Ecto neural progenitor cell (in vitro differentiated cells): ENCODE results near the gene MISP3.

Experiments
- DNase-seq: peaks from one replicate; pipeline ENCODE4 v3.0.0-alpha.2; 2018; ENCODE audit warnings: low spot score

The MISP3 gene

DNA sequence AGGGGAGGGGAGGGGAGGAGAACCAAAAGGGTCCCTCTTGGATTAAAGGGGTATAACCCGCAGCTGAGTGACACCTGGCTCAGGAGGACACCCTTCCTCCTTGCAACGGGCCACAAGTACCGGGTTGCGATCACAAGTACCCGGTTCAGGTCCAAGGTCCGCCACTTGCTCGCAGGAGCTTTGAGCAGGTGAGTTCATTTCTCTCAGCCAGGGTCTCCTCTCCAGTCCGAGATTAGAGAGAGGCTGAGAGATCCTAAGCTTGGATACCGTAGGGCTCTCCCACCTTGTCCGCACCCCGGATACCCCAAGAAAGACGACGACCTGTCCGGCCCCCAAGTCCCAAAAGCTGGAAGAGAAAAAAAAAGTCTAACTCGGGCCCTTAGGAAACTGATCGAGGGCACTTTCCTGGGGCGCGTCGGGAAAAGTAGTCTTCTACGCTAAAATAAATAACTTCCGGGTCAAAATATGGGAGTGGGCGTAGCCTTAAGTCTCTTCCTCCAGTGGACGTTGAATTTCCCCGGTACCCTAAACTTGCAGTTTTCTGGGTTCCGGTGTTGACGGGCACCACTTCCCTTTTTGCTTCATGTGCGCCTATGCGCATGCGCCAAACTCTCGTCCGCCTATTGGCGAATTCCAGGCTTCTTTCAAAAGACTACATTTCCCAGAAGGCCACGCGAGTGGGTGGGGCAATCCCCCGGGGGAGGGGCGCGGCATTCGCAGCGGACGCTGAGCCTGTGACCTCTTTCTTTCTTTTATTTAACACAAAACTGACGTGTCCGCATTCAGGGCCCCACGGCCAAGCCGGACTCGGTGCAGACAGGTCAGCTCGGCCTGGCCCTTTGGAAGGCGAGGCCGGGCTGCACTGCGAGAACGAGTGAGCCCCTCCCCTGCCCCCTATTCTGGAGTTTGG lies 8.6 kb downstream of the MISP3 start:
- peak; percentile 98 for DNase-seq

DNA sequence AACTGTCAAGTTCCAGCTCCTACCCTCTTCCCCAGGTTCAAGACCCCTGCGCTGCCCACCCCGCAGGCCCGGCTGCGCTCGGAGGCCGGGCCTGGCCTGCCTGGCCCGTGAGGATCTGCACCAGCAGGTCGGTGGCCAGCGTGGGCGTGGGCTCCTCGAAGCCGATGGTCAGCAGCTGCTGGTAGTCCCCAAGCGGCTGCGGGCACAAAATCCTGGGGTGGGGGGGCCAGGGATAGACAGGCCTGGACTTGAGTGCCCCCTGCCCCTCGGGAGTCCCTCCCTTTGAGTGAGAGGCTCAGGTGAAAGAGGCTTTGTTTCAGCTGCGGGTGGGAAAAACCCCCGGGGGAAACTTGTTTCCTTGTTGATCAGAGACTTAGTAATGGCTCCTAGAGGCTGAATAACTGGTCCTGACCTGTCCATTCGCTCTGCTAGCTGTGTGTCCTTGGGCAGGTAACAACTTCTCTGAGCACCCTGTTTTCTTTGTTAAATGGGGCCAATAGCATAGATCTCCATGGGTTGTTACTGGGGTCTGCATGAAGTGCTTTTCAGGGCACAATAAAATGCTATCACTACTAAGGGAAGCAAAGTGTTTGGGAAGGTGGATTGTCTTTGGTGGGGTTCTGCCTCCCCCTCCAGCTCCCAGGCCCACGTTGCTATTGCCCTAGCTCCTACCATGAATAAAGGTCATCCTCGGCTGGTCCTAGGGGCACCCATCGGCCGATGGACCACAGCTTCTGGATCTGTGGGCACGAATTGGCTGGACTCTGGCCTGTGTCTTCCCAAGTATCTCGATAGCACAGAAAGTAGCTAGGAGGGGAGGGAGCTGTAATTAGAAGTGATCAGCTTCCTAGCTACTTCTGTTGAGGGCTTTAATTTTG lies 9.4 kb downstream of the MISP3 start:
- no peak for DNase-seq

DNA sequence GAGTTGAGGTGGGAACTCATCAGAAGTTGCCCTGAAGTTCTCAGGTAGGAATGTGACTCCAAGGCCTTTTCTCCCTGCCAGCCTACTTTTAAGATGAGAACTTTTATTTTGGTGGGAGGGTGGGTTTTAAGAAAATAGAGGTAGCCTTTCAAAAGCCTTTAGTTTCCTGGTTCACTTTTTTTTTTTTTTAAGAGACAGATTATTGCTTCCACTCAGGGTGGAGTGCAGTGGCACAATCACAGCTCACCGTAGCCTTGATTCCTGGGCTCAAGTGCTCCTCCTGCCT lies 10.0 kb downstream of the MISP3 start:
- no peak for DNase-seq

DNA sequence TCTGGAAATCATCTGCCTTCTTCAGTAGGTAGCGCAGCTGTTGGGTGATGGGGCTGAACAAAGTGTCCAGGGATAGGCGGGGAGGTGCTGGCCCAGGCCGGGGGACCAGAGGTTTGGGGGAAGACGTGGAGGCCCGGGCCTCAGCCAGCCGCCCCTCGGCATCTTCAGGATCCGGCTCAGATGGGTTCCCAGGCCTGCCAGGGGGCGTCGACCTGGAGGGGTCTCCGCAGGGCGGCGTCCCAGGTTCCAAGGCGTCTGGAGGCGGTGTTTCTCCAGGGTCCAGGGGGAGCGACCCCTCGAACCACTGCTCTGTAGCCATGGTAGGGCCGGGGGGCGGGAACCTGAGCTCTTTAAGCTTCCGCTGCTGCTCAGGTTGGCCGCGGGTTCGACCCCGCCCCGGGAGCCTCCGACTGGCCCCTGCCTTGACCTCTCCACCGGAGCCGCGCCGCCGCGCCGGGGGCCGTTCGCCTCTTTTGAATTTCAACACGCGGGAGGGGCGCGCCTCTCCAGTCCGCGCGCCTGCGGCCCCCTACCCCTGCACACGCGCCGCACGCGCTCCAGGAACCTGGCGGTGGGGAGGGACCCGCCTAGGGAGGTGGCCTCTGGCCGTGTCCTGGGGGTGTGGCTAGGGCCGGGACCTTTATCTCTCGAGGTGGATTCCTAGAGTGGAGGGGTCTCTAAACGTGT lies 12.9 kb downstream of the MISP3 start, which contains the start of gene C19orf67:
Gene C19orf67, minus strand, starts transcription at position 475 of the 687 bp plus-strand sequence. Its CDS starts 156 bp downstream, at position 319.
- peak; percentile 68 for DNase-seq

DNA sequence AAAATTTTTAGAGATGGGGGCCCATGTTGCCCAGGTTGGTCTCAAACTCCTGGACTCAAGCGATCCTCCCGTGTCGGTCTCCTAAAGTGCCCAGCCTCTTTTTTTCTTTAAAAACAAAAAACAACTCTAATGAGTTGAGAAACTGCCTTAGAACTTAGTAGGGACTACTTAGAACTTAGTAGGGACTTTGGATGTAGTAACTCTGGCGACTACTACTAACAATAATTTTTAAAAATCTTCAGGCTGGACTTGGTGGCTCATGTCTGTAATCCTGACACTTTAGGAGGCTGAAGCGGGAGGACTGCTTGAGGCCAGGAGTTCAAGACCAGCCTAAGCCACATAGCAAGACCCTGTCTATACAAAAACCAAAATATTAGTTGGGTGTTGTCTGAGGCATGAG lies 13.5 kb downstream of the MISP3 start:
- DNase-seq, result no peak

DNA sequence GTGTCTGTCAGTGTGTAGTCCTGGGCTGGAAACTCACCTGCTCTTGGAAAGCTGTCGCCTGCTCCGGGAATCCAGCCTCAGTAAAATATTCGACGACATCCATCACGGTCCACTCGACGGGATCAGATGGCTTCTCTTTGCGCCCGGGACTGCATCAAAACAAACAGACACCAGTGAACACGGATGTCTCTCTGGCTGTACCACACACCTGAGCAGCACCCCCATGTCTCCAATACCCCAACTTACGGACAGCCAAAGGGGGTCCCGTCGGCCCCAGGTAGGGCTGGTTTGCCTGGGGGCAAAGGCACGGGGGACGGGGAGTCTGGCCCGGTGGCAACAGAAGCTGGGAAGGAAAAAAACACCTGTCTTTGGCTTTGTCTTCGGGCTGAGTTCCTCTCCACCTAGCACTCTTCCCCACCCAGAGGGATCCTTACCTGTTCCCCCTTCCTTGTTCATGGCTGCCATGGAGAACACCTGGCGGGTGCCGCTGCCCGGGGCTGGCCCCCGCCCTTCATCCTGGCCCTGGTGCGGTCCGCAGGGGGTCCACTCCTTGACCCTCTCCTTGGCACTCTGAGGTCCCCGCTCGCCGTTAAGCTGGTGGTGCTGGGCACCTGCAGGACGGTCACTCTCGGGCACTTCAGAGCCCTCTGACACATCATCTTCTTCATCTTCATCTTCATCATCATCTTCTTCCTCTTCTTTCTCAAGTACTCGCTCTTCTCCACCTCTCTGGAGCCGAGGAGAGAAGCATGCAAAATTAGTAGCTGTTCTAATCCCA lies 16.2 kb downstream of the MISP3 start:
- no peak for DNase-seq

DNA sequence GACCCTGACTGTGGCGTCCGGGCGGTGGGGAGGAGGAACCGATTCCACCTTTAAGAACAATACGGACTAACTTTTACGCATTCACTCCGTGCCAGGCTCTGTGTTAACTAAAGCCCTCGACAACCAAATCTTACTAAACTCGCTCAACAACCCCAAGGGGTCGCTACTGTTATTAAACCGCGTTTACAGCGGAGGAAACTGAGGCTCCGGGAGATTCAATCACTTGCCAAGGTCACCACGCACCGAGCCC lies 16.8 kb downstream of the MISP3 start:
- DNase-seq, result no peak

DNA sequence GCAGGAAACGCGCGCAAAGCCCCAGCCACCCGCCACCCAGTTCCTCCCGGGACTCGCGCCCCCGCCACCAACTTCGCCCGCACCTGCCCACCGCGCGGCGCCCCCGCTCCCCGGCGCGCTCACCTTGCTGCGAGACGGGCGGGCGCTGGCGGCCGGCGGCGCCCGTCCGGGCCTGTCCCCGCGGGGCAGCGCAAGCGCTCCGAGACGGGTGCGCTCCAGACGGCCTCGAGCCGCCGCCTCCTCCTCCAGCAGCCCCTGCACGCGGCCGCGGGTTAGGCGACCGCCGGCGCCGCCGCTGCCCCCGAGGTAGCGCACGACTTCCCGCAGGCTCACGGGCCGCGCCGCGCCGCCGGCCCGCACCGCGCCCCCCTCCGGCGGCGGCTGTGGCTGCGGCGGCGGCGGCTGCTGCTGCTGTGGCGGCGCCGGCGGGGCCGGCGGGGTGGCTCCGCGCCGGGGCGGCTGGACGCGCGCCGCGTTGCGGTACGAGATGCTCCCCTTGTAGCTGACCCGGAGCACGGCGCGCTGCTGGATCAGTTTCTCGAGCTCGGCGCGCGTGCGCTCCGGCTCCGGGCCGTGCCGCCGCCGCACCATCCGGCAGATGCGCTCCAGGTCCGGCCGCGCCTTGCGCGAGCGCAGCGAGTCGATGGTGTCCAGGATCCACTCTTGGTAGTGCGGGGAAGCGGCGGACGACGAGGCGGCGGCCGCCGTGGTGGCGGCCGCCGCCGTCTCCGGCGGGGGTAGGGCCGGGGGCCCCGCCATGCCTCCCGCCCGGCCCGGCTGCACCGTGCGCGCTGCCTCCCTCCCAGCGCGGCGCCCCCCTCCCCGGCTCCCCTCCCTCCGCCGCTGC lies 17.3 kb downstream of the MISP3 start:
- peak; percentile 74 for DNase-seq

DNA sequence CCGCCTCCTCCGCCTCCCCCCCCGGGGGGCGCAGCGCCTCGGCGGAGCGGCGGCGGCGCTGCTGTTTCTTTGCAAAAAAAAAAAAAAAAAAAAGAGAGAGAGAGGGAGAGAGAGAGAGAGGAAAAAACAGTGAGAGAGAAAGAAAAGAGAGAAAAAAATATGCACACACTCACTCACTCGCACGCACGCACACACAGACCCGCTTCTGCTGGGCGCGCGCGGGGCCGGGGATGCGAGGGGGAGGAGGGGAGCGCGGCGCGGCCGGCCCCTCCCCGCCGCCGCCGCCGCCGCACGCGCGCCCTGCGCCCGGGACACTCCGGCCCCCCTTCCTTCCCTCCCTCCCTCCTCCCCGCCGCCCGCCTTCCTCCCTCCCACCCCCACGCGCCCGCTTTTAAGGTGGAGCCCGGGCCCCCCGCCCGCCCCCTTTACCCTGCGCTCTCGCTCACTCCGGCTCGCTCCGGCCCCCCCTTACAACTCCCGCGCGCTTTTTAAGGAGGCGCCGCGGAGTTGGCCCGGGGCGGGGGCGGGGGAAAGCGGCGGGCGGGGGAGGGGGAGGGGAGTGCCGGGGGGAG lies 18.0 kb downstream of the MISP3 start, which contains the start of gene SAMD1:
Gene SAMD1, minus strand, starts transcription at position 243 of the 572 bp plus-strand sequence.
- no peak for DNase-seq

DNA sequence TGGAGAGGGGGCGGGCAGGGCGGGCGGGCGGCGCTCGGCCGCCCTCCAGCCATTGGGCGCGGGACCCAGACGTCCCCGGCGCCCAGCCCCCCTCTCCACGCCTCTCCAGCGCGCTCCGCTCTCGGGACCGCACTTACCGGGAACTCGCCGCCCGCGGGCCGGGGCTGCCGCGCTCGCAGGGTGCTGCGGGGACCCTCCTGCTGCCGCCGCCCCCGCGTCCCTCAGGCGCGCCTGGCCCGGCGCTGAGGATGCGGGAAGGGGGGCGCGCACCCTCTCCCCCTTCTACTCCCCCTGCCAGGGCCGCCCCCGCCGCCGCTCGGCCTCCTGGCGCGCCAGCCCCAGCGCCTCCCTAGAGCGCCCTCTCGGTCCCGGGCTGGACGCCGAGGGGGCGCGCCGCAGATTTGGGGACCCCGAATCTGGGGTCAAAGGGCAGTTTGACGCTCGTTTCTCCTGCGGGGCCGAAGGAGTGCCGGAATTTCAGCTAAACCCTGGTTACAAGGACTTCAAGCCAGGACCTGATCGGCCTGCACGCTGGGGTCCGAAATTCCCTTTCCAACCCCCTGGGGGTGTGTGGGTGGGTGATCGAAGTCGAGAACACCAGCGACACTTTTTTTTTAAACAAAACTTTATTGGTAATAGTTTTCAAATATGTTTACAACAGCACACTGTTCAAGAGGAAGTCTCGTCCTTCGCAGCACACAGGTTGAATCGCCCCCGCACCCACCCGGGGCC lies 18.7 kb downstream of the MISP3 start:
- DNase-seq, result peak; percentile 87

DNA sequence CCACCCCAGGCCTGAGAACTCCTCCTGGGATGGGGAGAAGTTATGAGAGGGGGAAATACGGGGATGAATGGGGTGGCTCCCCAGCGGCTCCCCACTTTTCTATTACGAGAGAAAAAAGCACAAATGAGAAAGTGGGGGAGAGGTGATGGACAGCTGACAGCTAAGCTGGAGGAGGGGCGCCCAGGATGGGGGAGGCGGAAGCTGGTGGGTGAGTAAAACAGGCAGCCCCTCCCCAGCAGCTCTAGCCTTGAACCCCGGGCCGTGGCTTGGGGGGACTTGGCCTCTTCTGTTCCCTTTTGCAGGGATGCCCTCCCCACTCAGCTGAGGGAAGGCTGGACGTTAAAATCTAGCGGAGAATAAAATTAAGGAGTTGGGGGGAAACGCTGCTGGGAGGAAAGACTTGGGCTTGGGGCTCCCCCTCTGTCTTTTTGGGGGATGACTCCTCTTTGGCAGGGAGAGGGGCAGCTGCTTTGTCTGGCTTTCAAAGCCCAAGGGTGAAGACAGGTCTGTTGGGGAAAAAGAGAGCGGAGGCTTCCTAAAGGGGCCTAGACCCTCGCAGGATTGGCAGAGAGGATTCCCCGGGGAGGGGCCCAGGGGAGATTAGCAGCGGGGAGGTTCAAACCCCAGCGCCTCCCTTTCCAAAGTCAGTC lies 19.4 kb downstream of the MISP3 start:
- no peak for DNase-seq

DNA sequence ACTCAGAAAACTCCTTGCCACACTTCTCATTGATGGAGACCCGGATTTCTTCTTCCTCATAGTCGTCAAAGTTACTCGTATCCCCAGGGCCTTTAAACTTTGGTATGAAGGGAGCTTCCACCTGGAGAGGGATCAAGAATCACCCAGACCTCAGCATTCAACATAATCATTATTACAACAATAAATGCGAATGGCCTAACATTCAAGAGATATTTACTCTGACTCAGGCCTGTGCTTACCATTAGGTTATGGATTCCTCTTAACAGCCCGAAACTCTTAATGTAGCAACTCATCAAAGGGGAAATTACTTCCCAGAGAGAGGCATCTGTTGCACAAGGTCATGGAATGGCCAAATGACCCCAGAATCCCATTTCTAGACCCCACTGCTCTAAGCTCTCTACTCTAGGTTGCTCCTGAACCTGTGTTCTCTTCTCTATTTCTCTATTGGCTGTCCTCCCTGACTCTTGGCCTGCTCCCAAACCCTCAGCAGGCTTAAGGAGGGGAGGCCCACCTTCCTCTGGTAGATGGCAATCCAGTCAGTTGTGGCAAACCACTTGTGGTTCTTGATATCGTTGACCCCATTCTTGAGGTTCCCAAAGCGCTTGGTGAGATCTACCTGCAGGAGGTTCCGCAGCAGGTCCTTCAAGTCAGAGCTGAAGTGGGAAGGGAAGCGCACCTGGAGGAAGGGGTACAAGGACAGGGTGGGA lies 20.7 kb downstream of the MISP3 start:
- no peak for DNase-seq

DNA sequence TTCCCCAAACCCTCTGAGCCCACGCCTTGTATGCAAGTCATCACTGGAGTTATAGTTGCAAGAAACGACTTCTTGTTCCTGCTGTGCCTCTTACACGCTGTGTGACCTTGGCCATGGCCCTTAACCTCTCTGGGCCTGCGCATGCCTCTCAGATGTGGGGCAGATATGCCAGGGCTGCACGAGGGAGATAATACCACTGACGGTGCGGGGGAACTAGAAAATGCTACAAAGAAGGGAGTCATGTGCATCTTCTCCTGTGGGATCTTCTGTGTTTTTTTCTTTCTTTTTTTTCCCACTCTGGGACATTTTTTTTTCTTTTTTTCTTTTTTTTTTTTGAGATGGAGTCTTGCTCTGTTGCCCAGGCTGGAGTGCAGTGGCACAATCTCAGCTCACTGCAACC lies 22.3 kb downstream of the MISP3 start:
- DNase-seq, result no peak

DNA sequence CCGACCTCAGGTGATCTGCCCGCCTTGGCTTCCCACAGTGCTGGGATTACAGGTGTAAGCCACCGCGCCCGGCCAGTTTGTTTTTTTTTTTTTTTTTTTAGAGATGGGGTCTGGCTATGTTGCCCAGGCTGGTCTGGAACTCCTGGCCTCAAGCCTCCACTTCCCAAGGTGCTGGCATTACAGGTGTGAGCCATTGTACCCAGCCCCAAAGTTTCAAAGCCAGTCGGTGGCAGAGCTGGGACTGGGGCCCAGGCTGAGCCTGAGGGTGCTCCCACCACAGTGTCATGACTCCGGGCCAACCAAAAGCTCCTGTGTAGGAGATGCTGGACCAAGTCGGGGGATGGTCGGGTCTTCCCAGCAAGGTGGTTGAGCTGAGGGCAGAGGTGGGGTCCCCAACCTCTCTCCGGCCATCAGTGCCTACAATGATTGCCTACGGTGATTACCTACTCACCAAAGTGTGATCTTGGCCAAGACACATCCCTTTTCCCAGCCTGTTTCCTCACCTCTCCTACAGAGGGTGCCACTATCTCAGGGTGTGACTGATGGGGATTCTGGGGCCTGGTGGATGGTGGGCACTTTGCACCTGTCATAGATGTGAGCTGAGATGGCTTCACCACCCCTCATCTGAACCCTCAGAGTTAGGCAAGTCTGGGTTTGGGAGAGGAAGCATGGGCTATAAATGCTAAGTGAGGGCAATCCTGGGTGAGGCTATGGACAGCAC lies 23.8 kb downstream of the MISP3 start:
- DNase-seq, result no peak

DNA sequence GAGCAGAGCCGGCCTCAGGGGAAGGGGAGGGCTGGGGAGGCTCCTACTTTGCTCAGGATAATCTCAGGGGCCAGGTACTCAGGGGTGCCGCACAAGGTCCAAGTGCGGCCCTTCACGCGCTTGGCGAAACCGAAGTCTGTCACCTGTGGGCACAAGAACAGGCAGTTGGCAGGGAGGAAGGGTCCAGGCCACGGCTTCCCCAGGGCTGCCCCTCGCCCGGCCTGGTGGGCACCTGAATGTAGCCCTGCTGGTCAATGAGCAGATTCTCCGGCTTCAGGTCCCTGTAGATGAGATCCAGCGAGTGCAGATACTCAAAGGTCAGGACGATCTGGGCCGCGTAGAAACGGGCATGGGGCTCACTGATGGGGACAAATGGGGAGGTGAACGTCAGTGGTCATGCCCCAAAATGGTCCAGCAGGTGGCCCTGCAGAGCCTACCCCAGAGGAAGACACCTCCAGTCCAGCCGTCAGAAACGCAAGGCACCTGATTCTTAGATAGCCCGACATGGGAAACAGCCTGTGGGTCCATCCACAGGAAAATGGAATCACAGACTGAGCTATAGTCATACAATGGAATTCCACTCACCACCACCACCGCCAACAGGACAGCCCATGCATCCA lies 25.1 kb downstream of the MISP3 start:
- no peak for DNase-seq

DNA sequence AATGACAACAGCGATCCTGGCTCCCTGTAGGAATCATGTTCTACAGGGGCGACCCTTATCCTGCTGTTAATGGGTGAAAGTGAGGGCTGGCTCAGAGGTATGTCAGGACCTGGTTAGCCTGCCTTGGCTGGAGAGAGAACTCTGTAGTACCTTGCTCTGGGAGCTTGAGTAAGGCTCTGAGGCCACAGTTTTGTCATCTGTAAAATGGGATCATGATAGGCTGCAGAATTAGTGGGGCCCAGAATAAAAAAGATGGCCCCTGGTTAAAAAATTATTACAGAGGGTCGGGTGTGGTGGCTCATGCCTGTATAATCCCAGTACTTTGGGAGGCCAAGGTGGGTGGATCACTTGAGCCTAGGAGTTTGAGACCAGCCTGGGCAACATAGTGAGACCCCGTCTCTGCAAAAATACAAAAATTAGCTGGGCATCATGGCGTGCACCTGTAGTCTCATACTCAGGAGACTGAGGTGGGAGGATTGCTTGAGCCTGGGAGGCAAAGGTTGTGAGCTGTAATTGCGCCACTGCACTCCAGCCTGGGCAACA lies 28.5 kb downstream of the MISP3 start:
- DNase-seq, result no peak

DNA sequence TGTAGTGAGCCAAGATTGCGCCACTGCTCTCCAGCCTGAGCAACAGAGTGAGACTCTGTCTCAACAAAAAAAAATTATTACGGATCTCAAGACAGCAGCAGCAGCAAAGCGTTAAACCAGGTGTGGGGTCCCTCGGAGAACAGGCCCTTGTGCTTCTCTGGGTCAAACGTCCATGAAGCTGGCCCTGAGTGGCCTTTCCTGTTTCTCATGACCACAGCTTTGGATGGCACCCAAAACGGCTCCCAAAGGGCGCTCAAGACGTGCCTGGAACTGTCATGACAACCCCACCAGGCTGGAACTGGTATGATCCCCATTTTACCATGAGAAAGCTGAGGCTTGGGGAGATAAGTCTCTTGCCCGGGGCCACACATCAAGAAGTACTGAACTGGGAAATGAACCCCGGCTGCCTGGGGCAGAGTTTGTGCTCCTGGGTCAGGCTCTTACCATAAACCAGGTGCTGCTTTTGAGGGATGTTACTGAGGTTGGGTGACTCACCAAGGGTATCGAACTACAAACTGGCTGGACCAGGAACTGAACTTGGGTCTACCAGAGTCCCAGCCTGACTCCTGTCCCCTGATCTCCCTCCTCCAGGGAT lies 29.6 kb downstream of the MISP3 start:
- no peak for DNase-seq
